Measurements from ENCODE around the gene FAM184A.
A peak's percentile ranks its signal among the peaks of the same experiment; 100 is the strongest.

FAM184A gene

GRCh38 chr6:118968416-118968815 is 110.0 kb downstream of the FAM184A start:
- DNase-seq (ENCODE audit: low read depth in 2 of 3, low spot score in 1 of 3), result no peak

- DNase-seq (ENCODE audit: low read depth in 2 of 3, low spot score in 1 of 3), result no peak
These were observed 111.2 kb downstream of the FAM184A start for GRCh38 chr6:118967239-118967638.

GRCh38 chr6:118965843-118966370 is 112.6 kb downstream of the FAM184A start:
- DNase-seq (ENCODE audit: low read depth in 2 of 3, low spot score in 1 of 3), result no peak

GRCh38 chr6:118965371-118965770 is 113.1 kb downstream of the FAM184A start:
- no peak for DNase-seq (ENCODE audit: low read depth in 2 of 3, low spot score in 1 of 3)

GRCh38 chr6:118963003-118963402 is 115.5 kb downstream of the FAM184A start:
- no peak for DNase-seq (ENCODE audit: low read depth in 2 of 3, low spot score in 1 of 3)

- no peak for DNase-seq (ENCODE audit: low read depth in 2 of 3, low spot score in 1 of 3)
These were observed 118.6 kb downstream of the FAM184A start for GRCh38 chr6:118959903-118960302.

- no peak for DNase-seq (ENCODE audit: low read depth in 2 of 3, low spot score in 1 of 3)
These were observed 125.1 kb downstream of the FAM184A start for GRCh38 chr6:118953391-118953790.

GRCh38 chr6:118952683-118953082 is 125.8 kb downstream of the FAM184A start:
- DNase-seq (ENCODE audit: low read depth in 2 of 3, low spot score in 1 of 3), result no peak

- DNase-seq (ENCODE audit: low read depth in 2 of 3, low spot score in 1 of 3), result no peak
These were observed 133.2 kb downstream of the FAM184A start for GRCh38 chr6:118945217-118945616.

GRCh38 chr6:118940770-118941169 is 137.7 kb downstream of the FAM184A start:
- no peak for DNase-seq (ENCODE audit: low read depth in 2 of 3, low spot score in 1 of 3)

- DNase-seq (ENCODE audit: low read depth in 2 of 3, low spot score in 1 of 3), result no peak
These were observed 138.8 kb downstream of the FAM184A start for GRCh38 chr6:118939683-118940082.

GRCh38 chr6:118935978-118936703 is 142.3 kb downstream of the FAM184A start:
- DNase-seq (ENCODE audit: low read depth in 2 of 3, low spot score in 1 of 3), result no peak

GRCh38 chr6:118935331-118935668 is 143.2 kb downstream of the FAM184A start:
- DNase-seq (ENCODE audit: low read depth in 2 of 3, low spot score in 1 of 3), result no peak

- DNase-seq (ENCODE audit: low read depth in 2 of 3, low spot score in 1 of 3), result peak; percentile 78 to 88 (median 84)
These were observed 143.8 kb downstream of the FAM184A start, which contains the start of gene MCM9 for GRCh38 chr6:118934461-118935330. Gene MCM9 (minus strand): TSS chr6:118935159. CDS start chr6:118931723, 3,436 bp downstream.

GRCh38 chr6:118933855-118934460 is 144.5 kb downstream of the FAM184A start:
- no peak for DNase-seq (ENCODE audit: low read depth in 2 of 3, low spot score in 1 of 3)

GRCh38 chr6:118932421-118932820 is 146.0 kb downstream of the FAM184A start:
- no peak for DNase-seq (ENCODE audit: low read depth in 2 of 3, low spot score in 1 of 3)

GRCh38 chr6:118931436-118931835 is 147.0 kb downstream of the FAM184A start:
- no peak for DNase-seq (ENCODE audit: low read depth in 2 of 3, low spot score in 1 of 3)

- no peak for DNase-seq (ENCODE audit: low read depth in 2 of 3, low spot score in 1 of 3)
These were observed 147.8 kb downstream of the FAM184A start for GRCh38 chr6:118930680-118931079.

GRCh38 chr6:118923035-118923434 is 155.4 kb downstream of the FAM184A start:
- DNase-seq (ENCODE audit: low read depth in 2 of 3, low spot score in 1 of 3), result no peak

GRCh38 chr6:118921084-118921483 is 157.4 kb downstream of the FAM184A start:
- DNase-seq (ENCODE audit: low read depth in 2 of 3, low spot score in 1 of 3), result no peak

GRCh38 chr6:118918329-118918725 is 160.1 kb downstream of the FAM184A start:
- DNase-seq (ENCODE audit: low read depth in 2 of 3, low spot score in 1 of 3), result no peak
